PC-3 (cell line): ENCODE data around the gene FARP1. TPM values are rescaled to one million over a fixed set of nuclear protein-coding genes. Genes with fewer than 3 reads are reported as not detected.

Experiments used
- ATAC-seq: fragments of 200-7000 bp; cut with Tn5 transposase; 2 replicates; pipeline ENCODE4 v1.9.1; 2020; ENCODE audit warnings: mild to moderate bottlenecking, moderate library complexity
- BruUV-seq: library from RNA; stranded (reverse); fragments of 400-500 nt; replicated peaks from 2 replicates; lab custom pipeline; 2021; lab: Mats Ljungman, UMichigan
- CTCF ChIA-PET: fragments of 300-600 bp; sonication (Branson Sonifier 250); formaldehyde crosslinking; loops from one replicate; lab custom pipeline; 2022; ENCODE audit warnings: antibody characterized with exemption; lab: Charles Lee
- POLR2A ChIA-PET: fragments of 300-600 bp; sonication (Branson Sonifier 250); formaldehyde crosslinking; loops from one replicate; lab custom pipeline; 2022; ENCODE audit warnings: antibody characterized with exemption; ENCODE audit not compliant: unreplicated experiment; lab: Charles Lee
- DNase-seq: peaks from one replicate; pipeline ENCODE4 v3.0.0-alpha.2; 2015
- H2AFZ ChIP-seq: fragments of 300-600 bp; sonication (generic); 2 replicates; pipeline ENCODE4 v1.6.0; 2016; ENCODE audit warnings: antibody characterized with exemption, low read length
- H3F3A ChIP-seq: fragments of 300-600 bp; sonication (generic); one replicate; pipeline ENCODE4 v1.6.0; 2017; ENCODE audit warnings: antibody characterized with exemption, low read length, control low read depth, mild to moderate bottlenecking; ENCODE audit not compliant: unreplicated experiment
- H3K27ac ChIP-seq: fragments of 300-600 bp; sonication (generic); 2 replicates; pipeline ENCODE4 v1.5.1; 2016; ENCODE audit warnings: mild to moderate bottlenecking, low read length
- H3K27me3 ChIP-seq: fragments of 300-600 bp; sonication (generic); 2 replicates; pipeline ENCODE4 v1.6.1; 2016; ENCODE audit warnings: low read length, mixed read lengths
- H3K36me3 ChIP-seq: fragments of 300-600 bp; sonication (generic); 2 replicates; pipeline ENCODE4 v1.6.1; 2016; ENCODE audit warnings: low read depth, mixed run types, low read length, mixed read lengths
- H3K4me1 ChIP-seq: fragments of 300-600 bp; sonication (generic); 2 replicates; pipeline ENCODE4 v1.5.1; 2016; ENCODE audit warnings: low read length; ENCODE audit not compliant: insufficient read depth
- H3K4me2 ChIP-seq: fragments of 300-600 bp; sonication (generic); 2 replicates; pipeline ENCODE4 v1.6.0; 2016; ENCODE audit warnings: low read length
- H3K4me3 ChIP-seq: fragments of 300-600 bp; sonication (generic); 2 replicates; pipeline ENCODE4 v1.5.1; 2016; ENCODE audit warnings: mild to moderate bottlenecking, low read length, mixed read lengths
- H3K79me2 ChIP-seq: fragments of 300-600 bp; sonication (generic); 2 replicates; pipeline ENCODE4 v1.6.1; 2017; ENCODE audit warnings: low read length, mixed read lengths
- H3K9ac ChIP-seq: fragments of 300-600 bp; sonication (generic); 2 replicates; pipeline ENCODE4 v1.6.0; 2016; ENCODE audit warnings: mild to moderate bottlenecking, low read length
- H3K9me2 ChIP-seq: fragments of 300-600 bp; sonication (generic); replicated peaks from 2 replicates; pipeline ENCODE4 v1.6.1; 2016; ENCODE audit warnings: mixed run types, low read length, mixed read lengths
- H3K9me3 ChIP-seq: fragments of 300-600 bp; sonication (generic); 2 replicates; pipeline ENCODE4 v1.6.1; 2016; ENCODE audit warnings: low read length, mixed read lengths
- H4K20me1 ChIP-seq: fragments of 300-600 bp; sonication (generic); 2 replicates; pipeline ENCODE4 v1.6.1; 2016; ENCODE audit warnings: low read length, mixed read lengths
- EZH2 ChIP-seq: fragments of 300-600 bp; sonication (generic); IDR thresholded peaks from one replicate; pipeline ENCODE4 v1.6.1; 2017; ENCODE audit warnings: antibody characterized with exemption, mild to moderate bottlenecking, low read length; ENCODE audit not compliant: unreplicated experiment
- EZH2phosphoT487 ChIP-seq: fragments of 300-600 bp; sonication (generic); IDR thresholded peaks from 2 replicates; pipeline ENCODE4 v1.6.1; 2018; ENCODE audit warnings: mild to moderate bottlenecking, antibody characterized with exemption, low read length, borderline replicate concordance
- intact Hi-C: fragments of 100-400 bp; cut with micrococcal nuclease; formaldehyde crosslinking; loops from 2 replicates; pipeline ENCODE4 v1.9.0; 2023
- total RNA-seq: library from RNA; depleted of rRNA; stranded (reverse); fragments of >200 nt; gene quantifications from 2 replicates; pipeline ENCODE4 v1.2.3, GENCODE V29; 2014
- TF ChIP-seq, protein P1 (sequence below): fragments of 300-600 bp; sonication (generic); conservative IDR thresholded peaks from 2 replicates; pipeline ENCODE4 v1.5.1; 2017; ENCODE audit warnings: antibody characterized with exemption, low read depth, mild to moderate bottlenecking, low read length

Gene FARP1
- total RNA-seq, 1 experiment from 2014 or later = 18.2 TPM

DNA sequence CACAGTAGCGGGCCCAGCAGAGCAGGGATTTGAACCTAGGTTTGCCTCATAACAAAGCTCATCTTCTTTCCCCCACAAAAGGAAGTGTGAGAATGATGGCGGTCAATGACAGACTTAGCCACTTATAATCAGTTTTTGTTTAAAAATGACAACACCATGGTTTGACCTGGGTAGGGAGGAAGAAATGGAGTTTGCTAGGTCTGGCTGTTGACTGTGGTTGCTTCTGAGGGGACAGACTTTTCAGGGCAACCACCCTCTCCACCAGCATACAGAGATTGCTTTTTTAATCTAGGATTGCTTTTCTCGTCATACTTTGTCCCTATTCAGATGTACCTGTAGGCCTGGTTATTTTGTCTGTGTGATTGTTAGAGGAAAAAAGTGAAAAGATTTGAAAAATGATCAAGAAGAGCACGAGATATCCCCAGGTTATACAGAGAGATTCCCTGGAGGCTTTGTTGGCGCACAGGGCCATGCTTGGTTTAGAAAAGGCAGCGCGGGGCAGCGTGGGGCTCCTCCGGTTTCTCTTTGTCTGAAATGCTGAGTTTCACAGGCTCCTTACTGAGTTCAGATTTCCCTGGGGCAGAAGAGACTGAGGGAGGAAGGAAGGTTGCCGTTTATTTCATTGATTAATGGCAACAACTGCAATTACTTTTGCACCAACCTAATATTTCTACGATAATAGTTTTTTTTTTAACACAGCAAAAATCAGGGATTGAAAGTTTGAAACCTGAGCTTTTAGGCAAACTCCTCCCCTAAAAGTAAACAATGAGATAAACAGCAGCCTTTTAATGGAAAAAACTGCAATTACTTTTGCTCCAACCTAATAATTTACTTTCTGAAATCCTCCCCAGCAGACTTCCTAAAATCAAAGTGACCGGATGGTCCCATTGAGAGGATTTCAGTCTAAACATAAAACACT, 131.2 kb downstream of the FARP1 start:
- POLR2A ChIA-PET = interaction anchor here (0.6 to 0.7 kb wide), 2 partner anchors 13 to 26 kb away, joined by 3 to 4 read pairs; no protein-coding TSS in a partner anchor
- ATAC-seq (no peak), DNase-seq (no peak)
- Histone ChIP-seq H3K9ac (no peak overlapping the region), H3K4me1 (peaks cover 5% of the 10 kb centered on the region; the same call in 1 of the 2 replicates), H3K27me3 (no peaks in the 10 kb centered on the region), H4K20me1 (no peaks in the 10 kb centered on the region), H3K9me2 (no peaks in the 10 kb centered on the region), H3K4me3 (no peak overlapping the region), H3K27ac (no peak overlapping the region), H3K36me3 (no peaks in the 10 kb centered on the region), H3K9me3 (no peaks in the 10 kb centered on the region), H3K79me2 (peaks cover 4% of the 10 kb centered on the region), H3F3A (no peaks in the 10 kb centered on the region), H3K4me2 (no peak overlapping the region), H2AFZ (no peak overlapping the region)
- no TSS peak for BruUV-seq
- intact Hi-C loops = loop anchor here (10.0 kb wide), 1 partner anchor 119 kb away; no protein-coding TSS in a partner anchor
- CTCF ChIA-PET = no interaction called here
- TF ChIP-seq EZH2 (no peak), EZH2phosphoT487 (no peak)
- TF ChIP-seq, protein P1, sequence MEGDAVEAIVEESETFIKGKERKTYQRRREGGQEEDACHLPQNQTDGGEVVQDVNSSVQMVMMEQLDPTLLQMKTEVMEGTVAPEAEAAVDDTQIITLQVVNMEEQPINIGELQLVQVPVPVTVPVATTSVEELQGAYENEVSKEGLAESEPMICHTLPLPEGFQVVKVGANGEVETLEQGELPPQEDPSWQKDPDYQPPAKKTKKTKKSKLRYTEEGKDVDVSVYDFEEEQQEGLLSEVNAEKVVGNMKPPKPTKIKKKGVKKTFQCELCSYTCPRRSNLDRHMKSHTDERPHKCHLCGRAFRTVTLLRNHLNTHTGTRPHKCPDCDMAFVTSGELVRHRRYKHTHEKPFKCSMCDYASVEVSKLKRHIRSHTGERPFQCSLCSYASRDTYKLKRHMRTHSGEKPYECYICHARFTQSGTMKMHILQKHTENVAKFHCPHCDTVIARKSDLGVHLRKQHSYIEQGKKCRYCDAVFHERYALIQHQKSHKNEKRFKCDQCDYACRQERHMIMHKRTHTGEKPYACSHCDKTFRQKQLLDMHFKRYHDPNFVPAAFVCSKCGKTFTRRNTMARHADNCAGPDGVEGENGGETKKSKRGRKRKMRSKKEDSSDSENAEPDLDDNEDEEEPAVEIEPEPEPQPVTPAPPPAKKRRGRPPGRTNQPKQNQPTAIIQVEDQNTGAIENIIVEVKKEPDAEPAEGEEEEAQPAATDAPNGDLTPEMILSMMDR = no peak

DNA sequence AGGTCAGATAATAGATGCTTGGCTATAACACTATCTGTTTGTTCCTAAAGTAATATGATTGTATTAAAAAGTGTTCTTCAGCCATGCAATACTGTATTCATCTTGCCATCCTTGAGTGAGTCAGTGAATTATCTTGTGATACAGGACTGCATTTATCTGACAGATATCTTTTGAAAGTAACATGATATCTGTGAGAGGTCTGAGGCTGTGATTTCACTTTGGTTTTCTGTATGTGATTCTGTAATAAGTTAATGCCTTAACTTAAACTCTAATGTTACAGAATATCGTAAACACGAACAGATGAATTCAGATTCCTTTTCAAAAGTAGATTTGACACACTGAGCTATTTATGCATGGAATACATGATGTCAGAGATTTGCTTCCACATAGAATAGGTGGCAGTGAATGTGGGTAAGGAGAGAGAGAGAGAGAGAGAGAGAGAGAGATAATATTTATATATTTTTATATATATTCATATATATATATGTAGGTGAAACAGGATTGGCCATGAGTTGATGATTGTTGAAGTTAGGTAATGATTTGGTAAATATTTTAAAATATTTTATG, 132.1 kb downstream of the FARP1 start:
- Histone ChIP-seq H4K20me1 (no peaks in the 10 kb centered on the region), H3K9ac (no peak overlapping the region), H3K27ac (no peak overlapping the region), H3K9me3 (no peaks in the 10 kb centered on the region), H3F3A (no peaks in the 10 kb centered on the region), H3K79me2 (peaks cover 4% of the 10 kb centered on the region), H3K36me3 (no peaks in the 10 kb centered on the region), H3K4me1 (peaks cover 5% of the 10 kb centered on the region; the same call in 1 of the 2 replicates), H3K27me3 (no peaks in the 10 kb centered on the region), H3K4me3 (no peak overlapping the region), H3K9me2 (no peaks in the 10 kb centered on the region), H3K4me2 (no peak overlapping the region), H2AFZ (no peak overlapping the region)
- ChIA-PET POLR2A (interaction anchor here (0.6 kb wide), 1 partner anchor 25 kb away, joined by 4 read pairs; no protein-coding TSS in a partner anchor), CTCF (no interaction called here)
- DNase-seq (no peak), ATAC-seq (no peak)
- BruUV-seq = no TSS peak
- TF ChIP-seq, protein P1 = no peak
- no peak for TF ChIP-seq EZH2
- no peak for TF ChIP-seq EZH2phosphoT487
- intact Hi-C loops = loop anchor here (10.0 kb wide), 1 partner anchor 120 kb away; no protein-coding TSS in a partner anchor
